ENCODE data around the gene KCNQ1.

DNA sequence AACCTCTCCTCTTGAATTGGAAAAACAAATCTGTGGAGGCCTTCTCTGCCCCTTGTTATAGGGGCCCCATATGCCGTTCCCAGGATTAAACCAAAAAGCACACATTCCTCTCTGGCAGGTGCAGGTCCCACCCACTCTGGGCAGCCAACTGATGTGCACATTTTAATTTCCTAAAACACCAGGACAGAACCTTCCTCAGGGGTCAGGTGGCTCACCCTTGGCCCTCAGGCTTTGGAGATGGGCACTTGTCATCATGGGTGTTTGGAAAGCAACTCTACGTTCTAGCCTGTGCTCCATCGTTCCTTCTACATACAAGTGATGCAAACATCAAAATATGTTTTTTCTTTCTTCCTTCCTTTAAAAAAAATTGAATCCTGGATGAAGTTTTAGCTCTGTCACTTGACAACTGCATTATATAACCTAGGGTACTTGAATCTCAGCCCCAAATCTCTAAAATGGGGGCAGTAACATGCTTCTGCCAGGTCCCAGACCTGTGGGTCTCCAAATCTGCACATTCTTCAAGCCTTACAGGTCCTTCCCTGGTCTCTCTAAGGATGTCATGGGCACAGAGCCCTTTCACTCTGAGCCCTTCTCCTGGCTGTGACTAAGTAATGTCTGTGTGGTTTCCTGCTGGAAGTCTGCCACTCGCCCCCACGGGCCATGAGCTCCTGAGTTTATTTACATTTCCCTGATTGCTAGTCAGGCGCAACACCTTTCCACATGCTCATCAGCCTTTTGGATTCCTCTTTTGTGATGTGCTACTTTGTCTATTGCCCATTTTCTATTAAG, 211.2 kb downstream of the KCNQ1 start:
- no peak for TF ChIP-seq POLR2A (IDR thresholded peaks at IDR 0.05)
- TF ChIP-seq, protein P1, sequence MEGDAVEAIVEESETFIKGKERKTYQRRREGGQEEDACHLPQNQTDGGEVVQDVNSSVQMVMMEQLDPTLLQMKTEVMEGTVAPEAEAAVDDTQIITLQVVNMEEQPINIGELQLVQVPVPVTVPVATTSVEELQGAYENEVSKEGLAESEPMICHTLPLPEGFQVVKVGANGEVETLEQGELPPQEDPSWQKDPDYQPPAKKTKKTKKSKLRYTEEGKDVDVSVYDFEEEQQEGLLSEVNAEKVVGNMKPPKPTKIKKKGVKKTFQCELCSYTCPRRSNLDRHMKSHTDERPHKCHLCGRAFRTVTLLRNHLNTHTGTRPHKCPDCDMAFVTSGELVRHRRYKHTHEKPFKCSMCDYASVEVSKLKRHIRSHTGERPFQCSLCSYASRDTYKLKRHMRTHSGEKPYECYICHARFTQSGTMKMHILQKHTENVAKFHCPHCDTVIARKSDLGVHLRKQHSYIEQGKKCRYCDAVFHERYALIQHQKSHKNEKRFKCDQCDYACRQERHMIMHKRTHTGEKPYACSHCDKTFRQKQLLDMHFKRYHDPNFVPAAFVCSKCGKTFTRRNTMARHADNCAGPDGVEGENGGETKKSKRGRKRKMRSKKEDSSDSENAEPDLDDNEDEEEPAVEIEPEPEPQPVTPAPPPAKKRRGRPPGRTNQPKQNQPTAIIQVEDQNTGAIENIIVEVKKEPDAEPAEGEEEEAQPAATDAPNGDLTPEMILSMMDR (IDR thresholded peaks at IDR 0.05): no peak
- no peak for TF ChIP-seq EP300 (IDR thresholded peaks at IDR 0.05)
- TF ChIP-seq POLR2AphosphoS5 (IDR thresholded peaks at IDR 0.05): no peak

All from sigmoid colon (tissue), 4 donors.